NCI-H2029 treated with DMSO at 0.1 percent for 48 hours (cell line): ENCODE data around the gene ING2.

Experiments used
- DNase-seq: peaks from one replicate; lab custom pipeline; 2025; lab: John Stamatoyannopoulos, UW

ING2 gene

GRCh38 chr4:183499801-183500200, 5.1 kb upstream of the ING2 start:
- no peak for DNase-seq

GRCh38 chr4:183503497-183504063, 1.3 kb upstream of the ING2 start:
- DNase-seq = peak; percentile 7

- peak; percentile 57 for DNase-seq
Measured at GRCh38 chr4:183504064-183504929, 561 bp upstream of the ING2 start.

GRCh38 chr4:183505611-183506388, 942 bp downstream of the ING2 start:
- no peak for DNase-seq

- DNase-seq = peak; percentile 23
Measured at GRCh38 chr4:183506389-183506735, 1.5 kb downstream of the ING2 start.

- DNase-seq = no peak
Measured at GRCh38 chr4:183507925-183508696, 3.3 kb downstream of the ING2 start.

DNA sequence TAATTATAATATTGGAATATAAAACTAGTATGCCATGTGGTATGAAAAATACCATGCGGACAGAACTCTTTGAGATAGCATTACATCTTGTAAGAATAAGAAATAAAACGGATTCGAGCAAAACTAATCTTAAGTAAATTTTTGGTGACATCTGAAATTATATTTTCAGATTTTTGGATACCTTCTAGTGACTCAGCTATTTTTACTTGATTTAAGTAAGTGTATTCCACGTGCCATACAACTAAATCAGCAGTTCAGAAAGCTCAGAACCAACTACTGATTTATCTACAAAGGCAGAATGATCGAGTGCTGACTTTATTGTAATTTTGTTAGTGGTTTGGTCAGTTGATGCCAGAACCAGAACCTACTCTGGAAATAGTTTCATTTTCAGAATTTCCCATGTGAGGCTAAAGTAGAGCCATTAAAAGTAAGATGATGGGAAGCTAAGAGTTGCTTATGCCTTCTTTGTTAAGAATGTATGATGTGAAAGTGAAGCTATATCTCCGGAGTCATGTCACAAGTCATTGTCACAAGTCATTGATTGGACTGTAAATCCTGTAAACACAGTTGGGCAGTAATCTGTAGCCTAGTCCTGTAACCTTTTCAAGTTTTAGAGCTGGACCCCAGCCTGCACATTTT, 4.0 kb downstream of the ING2 start:
- no peak for DNase-seq

- no peak for DNase-seq
Measured at GRCh38 chr4:183515411-183515810, 10.6 kb downstream of the ING2 start.

GRCh38 chr4:183517194-183517593, 12.3 kb downstream of the ING2 start:
- no peak for DNase-seq

DNA sequence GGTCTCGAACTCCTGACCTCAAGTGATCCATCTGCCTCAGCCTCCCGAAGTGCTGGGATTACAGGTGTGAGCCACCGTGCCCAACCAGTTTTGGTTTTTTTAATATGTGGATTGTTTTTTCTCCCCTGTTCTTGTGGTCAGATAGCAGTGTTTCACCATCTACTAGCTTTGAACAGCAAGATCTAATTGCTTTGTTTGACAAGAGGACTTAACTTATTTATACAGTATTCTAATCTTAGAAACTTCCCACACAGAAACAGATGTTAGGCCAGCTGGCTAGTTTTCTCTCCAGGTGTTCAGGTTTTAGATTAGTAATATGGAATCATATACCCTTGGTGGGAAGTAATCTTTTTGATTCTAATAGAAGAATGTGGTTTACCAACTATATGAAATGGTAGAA, 12.9 kb downstream of the ING2 start:
- DNase-seq = no peak

- no peak for DNase-seq
Measured at GRCh38 chr4:183522821-183523220, 18.0 kb downstream of the ING2 start.

- DNase-seq = no peak
Measured at GRCh38 chr4:183527326-183527725, 22.5 kb downstream of the ING2 start.

- no peak for DNase-seq
Measured at GRCh38 chr4:183532821-183533220, 28.0 kb downstream of the ING2 start.

DNA sequence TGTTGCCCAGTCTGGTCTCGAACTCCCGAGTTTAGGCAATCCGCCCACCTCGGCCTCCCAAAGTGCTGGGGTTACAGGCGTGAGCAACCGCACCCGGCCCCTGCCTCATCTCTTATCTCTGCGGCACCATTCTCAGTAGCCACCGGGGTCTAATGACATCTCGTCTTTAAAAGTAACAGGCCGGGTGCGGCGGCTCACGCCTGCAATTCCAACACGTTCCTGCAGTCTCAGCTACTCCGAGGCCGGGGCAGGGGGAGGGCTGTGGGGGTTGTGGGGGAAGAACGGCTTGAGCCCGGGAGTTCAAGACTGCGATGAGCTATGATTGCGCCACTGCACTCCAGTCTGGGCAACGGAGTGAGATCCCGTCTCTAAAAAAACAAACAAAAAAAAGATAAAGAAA, 28.8 kb downstream of the ING2 start:
- no peak for DNase-seq

GRCh38 chr4:183540410-183541009, 35.7 kb downstream of the ING2 start:
- no peak for DNase-seq

- DNase-seq = no peak
Measured at GRCh38 chr4:183541010-183541751, 36.3 kb downstream of the ING2 start.

GRCh38 chr4:183541752-183542040, 36.8 kb downstream of the ING2 start:
- no peak for DNase-seq

DNA sequence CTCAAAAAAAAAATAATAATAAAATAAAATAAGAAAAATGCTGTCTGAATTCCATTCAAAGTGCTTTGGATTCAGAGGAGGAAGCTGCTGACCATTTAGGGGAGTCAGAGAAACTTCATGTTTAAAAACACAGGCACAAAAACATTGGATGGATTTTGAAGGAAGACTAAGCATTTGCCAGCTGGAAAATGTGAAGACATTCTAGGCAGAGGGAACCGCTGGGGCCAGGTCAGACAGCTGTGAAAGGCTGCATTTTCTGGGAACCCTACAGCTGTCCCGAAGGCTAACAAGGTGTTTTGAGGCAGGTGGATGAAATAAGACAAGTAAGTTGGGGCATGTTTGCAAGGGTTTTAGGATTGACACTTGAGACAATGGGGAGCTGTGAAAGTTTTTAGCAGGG, 38.6 kb downstream of the ING2 start:
- DNase-seq = no peak

GRCh38 chr4:183544109-183544508, 39.3 kb downstream of the ING2 start:
- DNase-seq = no peak

DNA sequence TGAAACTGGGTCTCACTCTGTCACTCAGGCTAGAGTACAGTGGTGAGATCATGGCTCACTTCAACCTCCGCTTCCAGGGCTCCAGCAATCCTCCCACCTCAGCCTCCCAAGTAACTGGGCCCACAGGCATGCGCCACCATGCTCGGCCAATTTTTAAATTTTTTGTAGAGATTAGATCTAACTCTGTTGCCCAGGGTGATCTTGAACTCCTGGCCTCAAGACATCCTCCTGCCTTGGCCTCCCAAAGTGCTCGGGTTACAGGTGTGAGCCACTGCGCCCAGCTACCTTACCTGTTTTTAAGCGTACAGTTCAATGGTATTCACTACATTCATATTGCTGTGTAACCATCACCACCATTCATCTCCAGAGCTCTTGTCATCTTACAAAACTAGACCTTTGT, 41.5 kb downstream of the ING2 start:
- no peak for DNase-seq

- no peak for DNase-seq
Measured at GRCh38 chr4:183548306-183548705, 43.4 kb downstream of the ING2 start.
